GM18951 (cell line): ENCODE results near the gene NOP16.

Source experiments
- POLR2A ChIP-seq: IDR thresholded peaks from 4 replicates; pipeline ENCODE4 v1.6.1; 2011; ENCODE audit warnings: mild to moderate bottlenecking; ENCODE audit not compliant: insufficient read length, insufficient read depth; ENCODE audit errors: extremely low read depth
- in situ Hi-C: fragments of 300-500 bp; cut with MboI; formaldehyde crosslinking; loops from one replicate; pipeline ENCODE4 v1.12.0; 2022; ENCODE audit warnings: low sequenced_read_pairs, mixed read lengths, inconsistent platforms; ENCODE audit not compliant: unreplicated experiment

NOP16 gene

GRCh38 chr5:176353533-176353932, 34.9 kb downstream of the NOP16 start:
- in situ Hi-C loops, result no loop called here
- no peak for TF ChIP-seq POLR2A

DNA sequence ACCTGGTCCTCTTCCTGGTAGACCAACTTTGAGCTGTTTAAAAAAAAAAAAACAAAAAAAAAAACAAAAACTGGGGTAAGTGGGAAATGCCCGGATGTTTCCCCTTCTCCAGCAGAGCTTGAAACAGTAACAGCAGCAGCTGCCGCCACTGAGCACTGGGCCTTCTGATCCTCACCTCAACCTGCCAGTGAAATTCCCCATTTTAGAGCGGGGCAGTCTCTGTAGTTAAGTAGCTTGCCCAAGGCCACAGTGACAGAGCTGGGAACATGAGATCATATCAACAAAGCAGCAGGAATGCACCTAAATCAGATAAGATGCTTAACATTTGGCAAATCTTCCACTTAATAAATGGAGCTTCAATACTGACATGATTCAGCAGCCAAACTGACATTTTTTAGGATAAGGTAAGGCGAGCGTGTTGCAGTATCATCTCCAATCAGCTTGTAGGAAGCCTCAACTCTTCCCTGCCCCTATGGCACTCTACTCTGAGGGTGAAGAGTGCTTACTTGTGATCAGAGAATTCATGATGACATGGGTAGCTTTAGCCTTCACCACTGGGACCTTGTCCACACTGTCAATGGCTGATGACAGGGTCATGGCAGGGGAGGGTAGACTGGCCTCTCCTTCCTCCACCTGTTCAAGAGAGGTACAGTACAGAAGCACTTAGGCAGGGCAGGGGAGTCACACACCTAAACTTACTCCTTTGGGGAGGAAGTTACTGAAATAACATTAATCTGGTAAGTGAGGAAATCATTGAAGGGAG, 36.1 kb downstream of the NOP16 start:
- no peak for TF ChIP-seq POLR2A
- in situ Hi-C loops, result no loop called here

DNA sequence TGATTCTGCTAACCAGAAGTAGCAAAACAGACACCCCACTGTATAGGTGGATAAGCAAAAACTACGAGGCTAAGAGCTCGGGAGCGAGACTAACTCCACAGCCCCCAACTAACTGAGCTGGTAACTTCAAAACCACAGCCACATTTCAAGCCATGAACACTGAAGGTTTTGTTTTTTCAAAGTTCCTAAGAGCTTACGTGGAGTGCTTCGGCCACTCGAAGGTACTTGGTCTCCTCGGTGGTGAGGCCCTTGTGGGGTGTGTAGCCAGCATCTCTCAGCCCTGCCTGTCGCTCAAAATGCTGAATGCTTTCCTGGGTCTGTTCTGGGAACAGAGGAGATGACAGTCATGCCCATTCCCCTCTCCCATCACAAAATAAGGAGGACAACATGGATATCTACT, 38.0 kb downstream of the NOP16 start:
- in situ Hi-C loops, result no loop called here
- no peak for TF ChIP-seq POLR2A

GRCh38 chr5:176342766-176343458, 45.5 kb downstream of the NOP16 start:
- no peak for TF ChIP-seq POLR2A
- in situ Hi-C loops, result no loop called here

- no peak for TF ChIP-seq POLR2A
These were observed 46.3 kb downstream of the NOP16 start for GRCh38 chr5:176342158-176342483.

GRCh38 chr5:176341325-176342157, 46.9 kb downstream of the NOP16 start:
- in situ Hi-C loops, result no loop called here
- no peak for TF ChIP-seq POLR2A

More at GRCh38 chr5:176342158-176342483, 46.3 kb downstream of the NOP16 start:
- in situ Hi-C loops, result no loop called here

- in situ Hi-C loops, result no loop called here
- no peak for TF ChIP-seq POLR2A
These were observed 49.1 kb downstream of the NOP16 start for GRCh38 chr5:176339304-176339703.

GRCh38 chr5:176337913-176338312, 50.5 kb downstream of the NOP16 start:
- TF ChIP-seq POLR2A, result no peak
- in situ Hi-C loops, result no loop called here

- no peak for TF ChIP-seq POLR2A
- in situ Hi-C loops, result no loop called here
These were observed 54.2 kb downstream of the NOP16 start for GRCh38 chr5:176334031-176334770.
